ENCODE results near the gene PPP1R9B. TPM values are rescaled to one million over a fixed set of nuclear protein-coding genes. Genes with fewer than 3 reads are reported as not detected.
A peak's percentile ranks its signal among the peaks of the same experiment; 100 is the strongest.

The PPP1R9B gene
- total and polyA plus RNA-seq, 2 of the 8 experiments (the other 6 are each of a cell fraction or from before 2014, with no cell fraction given), result 5.2 to 13.1 TPM

DNA sequence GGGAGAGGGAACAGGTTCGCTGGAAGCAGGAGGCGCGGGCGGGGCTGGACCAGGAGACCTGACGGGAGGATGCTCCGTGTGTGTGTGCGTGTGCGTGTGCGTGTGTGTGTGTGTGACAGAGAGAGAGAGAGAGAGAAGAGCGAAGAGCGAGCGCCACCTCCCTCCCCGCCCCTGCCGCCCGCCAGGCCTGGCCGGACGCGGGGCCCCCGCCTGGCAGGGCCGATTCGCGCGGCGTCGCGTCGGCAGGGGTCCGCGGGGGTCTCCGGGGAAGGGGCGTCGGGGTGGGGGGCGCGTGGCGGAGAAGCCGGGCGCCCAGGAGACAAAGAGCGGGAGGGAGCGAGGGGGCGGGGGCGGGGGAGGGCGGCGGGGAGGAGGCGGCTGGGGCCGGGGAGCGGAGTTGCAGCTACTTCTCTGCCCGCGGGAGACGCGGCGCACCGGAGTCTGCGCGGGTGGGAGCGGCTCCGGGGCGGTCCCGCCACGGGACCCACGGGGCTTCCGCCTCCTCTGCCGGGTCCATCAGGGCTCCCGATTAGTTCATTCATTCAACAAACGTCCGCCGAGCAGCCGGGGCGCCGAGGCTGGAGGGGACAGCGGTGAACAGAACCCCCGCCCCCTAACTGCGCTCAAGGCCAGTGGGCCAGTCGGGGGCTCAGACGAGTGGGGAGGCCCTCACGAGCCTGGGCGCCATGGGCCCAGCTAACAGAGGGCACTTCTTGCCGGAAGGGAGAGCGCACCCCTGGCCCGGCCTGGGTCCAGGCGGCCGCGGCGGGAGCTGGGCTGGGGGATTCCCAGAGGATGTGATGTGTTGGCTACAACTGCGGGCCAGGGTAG lies 20.5 kb downstream of the PPP1R9B start, which contains the start of gene SAMD14 (continued):
- TF ChIP-seq, protein P1, sequence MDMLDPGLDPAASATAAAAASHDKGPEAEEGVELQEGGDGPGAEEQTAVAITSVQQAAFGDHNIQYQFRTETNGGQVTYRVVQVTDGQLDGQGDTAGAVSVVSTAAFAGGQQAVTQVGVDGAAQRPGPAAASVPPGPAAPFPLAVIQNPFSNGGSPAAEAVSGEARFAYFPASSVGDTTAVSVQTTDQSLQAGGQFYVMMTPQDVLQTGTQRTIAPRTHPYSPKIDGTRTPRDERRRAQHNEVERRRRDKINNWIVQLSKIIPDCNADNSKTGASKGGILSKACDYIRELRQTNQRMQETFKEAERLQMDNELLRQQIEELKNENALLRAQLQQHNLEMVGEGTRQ (IDR thresholded peaks at IDR 0.05; ENCODE audit: low read length), result no peak
- no peak for TF ChIP-seq SP2 (IDR thresholded peaks at IDR 0.05; ENCODE audit: low read length)
- no peak for TF ChIP-seq POLR2A (IDR thresholded peaks at IDR 0.05; ENCODE audit: control extremely low read depth in 1 of 2, low read depth in 2 of 2, low read length in 2 of 2)
- peak; percentile 61; the same call in 1 of the 2 replicates for TF ChIP-seq RBBP5 (IDR thresholded peaks at IDR 0.05; ENCODE audit: borderline replicate concordance, low read depth, low read length)
- no peak for TF ChIP-seq BCL11A (IDR thresholded peaks at IDR 0.05; ENCODE audit: low read depth in 2 of 2, low read length in 2 of 2)
- TF ChIP-seq, protein P2, sequence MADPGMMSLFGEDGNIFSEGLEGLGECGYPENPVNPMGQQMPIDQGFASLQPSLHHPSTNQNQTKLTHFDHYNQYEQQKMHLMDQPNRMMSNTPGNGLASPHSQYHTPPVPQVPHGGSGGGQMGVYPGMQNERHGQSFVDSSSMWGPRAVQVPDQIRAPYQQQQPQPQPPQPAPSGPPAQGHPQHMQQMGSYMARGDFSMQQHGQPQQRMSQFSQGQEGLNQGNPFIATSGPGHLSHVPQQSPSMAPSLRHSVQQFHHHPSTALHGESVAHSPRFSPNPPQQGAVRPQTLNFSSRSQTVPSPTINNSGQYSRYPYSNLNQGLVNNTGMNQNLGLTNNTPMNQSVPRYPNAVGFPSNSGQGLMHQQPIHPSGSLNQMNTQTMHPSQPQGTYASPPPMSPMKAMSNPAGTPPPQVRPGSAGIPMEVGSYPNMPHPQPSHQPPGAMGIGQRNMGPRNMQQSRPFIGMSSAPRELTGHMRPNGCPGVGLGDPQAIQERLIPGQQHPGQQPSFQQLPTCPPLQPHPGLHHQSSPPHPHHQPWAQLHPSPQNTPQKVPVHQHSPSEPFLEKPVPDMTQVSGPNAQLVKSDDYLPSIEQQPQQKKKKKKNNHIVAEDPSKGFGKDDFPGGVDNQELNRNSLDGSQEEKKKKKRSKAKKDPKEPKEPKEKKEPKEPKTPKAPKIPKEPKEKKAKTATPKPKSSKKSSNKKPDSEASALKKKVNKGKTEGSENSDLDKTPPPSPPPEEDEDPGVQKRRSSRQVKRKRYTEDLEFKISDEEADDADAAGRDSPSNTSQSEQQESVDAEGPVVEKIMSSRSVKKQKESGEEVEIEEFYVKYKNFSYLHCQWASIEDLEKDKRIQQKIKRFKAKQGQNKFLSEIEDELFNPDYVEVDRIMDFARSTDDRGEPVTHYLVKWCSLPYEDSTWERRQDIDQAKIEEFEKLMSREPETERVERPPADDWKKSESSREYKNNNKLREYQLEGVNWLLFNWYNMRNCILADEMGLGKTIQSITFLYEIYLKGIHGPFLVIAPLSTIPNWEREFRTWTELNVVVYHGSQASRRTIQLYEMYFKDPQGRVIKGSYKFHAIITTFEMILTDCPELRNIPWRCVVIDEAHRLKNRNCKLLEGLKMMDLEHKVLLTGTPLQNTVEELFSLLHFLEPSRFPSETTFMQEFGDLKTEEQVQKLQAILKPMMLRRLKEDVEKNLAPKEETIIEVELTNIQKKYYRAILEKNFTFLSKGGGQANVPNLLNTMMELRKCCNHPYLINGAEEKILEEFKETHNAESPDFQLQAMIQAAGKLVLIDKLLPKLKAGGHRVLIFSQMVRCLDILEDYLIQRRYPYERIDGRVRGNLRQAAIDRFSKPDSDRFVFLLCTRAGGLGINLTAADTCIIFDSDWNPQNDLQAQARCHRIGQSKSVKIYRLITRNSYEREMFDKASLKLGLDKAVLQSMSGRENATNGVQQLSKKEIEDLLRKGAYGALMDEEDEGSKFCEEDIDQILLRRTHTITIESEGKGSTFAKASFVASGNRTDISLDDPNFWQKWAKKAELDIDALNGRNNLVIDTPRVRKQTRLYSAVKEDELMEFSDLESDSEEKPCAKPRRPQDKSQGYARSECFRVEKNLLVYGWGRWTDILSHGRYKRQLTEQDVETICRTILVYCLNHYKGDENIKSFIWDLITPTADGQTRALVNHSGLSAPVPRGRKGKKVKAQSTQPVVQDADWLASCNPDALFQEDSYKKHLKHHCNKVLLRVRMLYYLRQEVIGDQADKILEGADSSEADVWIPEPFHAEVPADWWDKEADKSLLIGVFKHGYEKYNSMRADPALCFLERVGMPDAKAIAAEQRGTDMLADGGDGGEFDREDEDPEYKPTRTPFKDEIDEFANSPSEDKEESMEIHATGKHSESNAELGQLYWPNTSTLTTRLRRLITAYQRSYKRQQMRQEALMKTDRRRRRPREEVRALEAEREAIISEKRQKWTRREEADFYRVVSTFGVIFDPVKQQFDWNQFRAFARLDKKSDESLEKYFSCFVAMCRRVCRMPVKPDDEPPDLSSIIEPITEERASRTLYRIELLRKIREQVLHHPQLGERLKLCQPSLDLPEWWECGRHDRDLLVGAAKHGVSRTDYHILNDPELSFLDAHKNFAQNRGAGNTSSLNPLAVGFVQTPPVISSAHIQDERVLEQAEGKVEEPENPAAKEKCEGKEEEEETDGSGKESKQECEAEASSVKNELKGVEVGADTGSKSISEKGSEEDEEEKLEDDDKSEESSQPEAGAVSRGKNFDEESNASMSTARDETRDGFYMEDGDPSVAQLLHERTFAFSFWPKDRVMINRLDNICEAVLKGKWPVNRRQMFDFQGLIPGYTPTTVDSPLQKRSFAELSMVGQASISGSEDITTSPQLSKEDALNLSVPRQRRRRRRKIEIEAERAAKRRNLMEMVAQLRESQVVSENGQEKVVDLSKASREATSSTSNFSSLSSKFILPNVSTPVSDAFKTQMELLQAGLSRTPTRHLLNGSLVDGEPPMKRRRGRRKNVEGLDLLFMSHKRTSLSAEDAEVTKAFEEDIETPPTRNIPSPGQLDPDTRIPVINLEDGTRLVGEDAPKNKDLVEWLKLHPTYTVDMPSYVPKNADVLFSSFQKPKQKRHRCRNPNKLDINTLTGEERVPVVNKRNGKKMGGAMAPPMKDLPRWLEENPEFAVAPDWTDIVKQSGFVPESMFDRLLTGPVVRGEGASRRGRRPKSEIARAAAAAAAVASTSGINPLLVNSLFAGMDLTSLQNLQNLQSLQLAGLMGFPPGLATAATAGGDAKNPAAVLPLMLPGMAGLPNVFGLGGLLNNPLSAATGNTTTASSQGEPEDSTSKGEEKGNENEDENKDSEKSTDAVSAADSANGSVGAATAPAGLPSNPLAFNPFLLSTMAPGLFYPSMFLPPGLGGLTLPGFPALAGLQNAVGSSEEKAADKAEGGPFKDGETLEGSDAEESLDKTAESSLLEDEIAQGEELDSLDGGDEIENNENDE (IDR thresholded peaks at IDR 0.05; ENCODE audit: insufficient replicate concordance, low read length), result no peak
- TF ChIP-seq CBX8 (IDR thresholded peaks at IDR 0.05; ENCODE audit: borderline replicate concordance, low read depth, low read length), result no peak
- TF ChIP-seq SRF (IDR thresholded peaks at IDR 0.05; ENCODE audit: low read depth, low read length), result no peak
- TF ChIP-seq GABPA (IDR thresholded peaks at IDR 0.05; ENCODE audit: borderline replicate concordance, insufficient read depth, low read length), result no peak
